A549 (cell line): ENCODE measurements around the gene CEP164. TPM values are rescaled to one million over a fixed set of nuclear protein-coding genes. Genes with fewer than 3 reads are reported as not detected.

Experiments
- ATAC-seq, 2 experiments: fragments of 200-7000 bp in 1 of 2; fragments of >200 bp in 1 of 2; cut with Nextera tagmentation in 1 of 2; cut with Tn5 transposase in 1 of 2; 3 replicates each; pipeline versions ENCODE4 v1.8.0 to v1.9.1; 2018 to 2020; ENCODE audit warnings: mild to moderate bottlenecking in 1 of 2, moderate library complexity in 1 of 2
- CTCF ChIA-PET: fragments of 300-600 bp; sonication (Branson Sonifier 250); formaldehyde crosslinking; extraction: SDS; loops from one replicate; lab custom pipeline; 2021; ENCODE audit warnings: antibody characterized with exemption, inconsistent platforms; lab: Yijun Ruan, JAX
- POLR2A ChIA-PET: fragments of 350-600 bp; formaldehyde crosslinking; extraction: SDS; loops from one replicate; lab custom pipeline; 2021; ENCODE audit warnings: antibody characterized with exemption, inconsistent platforms; lab: Yijun Ruan, JAX
- DNase-seq, 2 experiments: peaks; one replicate each; pipeline versions ENCODE4 v3.0.0 to v3.0.0-alpha.2; 2011 to 2016; ENCODE audit warnings: low read depth in 1 of 2, low spot score in 1 of 2
- FAIRE-seq: peaks from 2 replicates; lab custom pipeline; 2011; peaks lifted over from hg19 to GRCh38; lab: Jason Lieb, UNC
- H3K27ac ChIP-seq, 2 experiments: fragments of >200 bp; sonication (Bioruptor Twin); formaldehyde crosslinking; 3 replicates each; pipeline ENCODE4 v1.5.1; 2016 to 2017
- H3K4me1 ChIP-seq: fragments of >200 bp; sonication (Bioruptor Twin); formaldehyde crosslinking; 3 replicates; pipeline ENCODE4 v1.6.1; 2016
- H3K4me2 ChIP-seq: fragments of >200 bp; sonication (Bioruptor Twin); formaldehyde crosslinking; 3 replicates; pipeline ENCODE4 v1.6.1; 2016
- H3K4me3 ChIP-seq: fragments of >200 bp; sonication (Bioruptor Twin); formaldehyde crosslinking; 3 replicates; pipeline ENCODE4 v1.5.1; 2016
- H3K9me3 ChIP-seq: fragments of >200 bp; sonication (Bioruptor Twin); formaldehyde crosslinking; 3 replicates; pipeline ENCODE4 v1.6.1; 2016
- ATOH8 ChIP-seq: fragments of 250-450 bp; sonication (Bioruptor Pico); IDR thresholded peaks from 2 replicates; pipeline ENCODE4 v1.5.0; 2020; ENCODE audit warnings: low read depth, mild to moderate bottlenecking, moderate library complexity
- BCL3 ChIP-seq: fragments of >200 bp; sonication (Bioruptor Twin); formaldehyde crosslinking; IDR thresholded peaks from 3 replicates; pipeline ENCODE4 v1.6.1; 2016
- BHLHE40 ChIP-seq: IDR thresholded peaks from 2 replicates; pipeline ENCODE4 v1.6.1; 2012; ENCODE audit warnings: low read depth, low read length, inconsistent platforms
- CBX8 ChIP-seq: fragments of 200-600 bp; sonication (generic); IDR thresholded peaks from 2 replicates; pipeline ENCODE4 v1.6.1; 2016
- EHF ChIP-seq: fragments of 250-450 bp; sonication (Bioruptor Pico); IDR thresholded peaks from 2 replicates; pipeline ENCODE4 v1.5.0; 2020; ENCODE audit warnings: mild to moderate bottlenecking
- EHMT2 ChIP-seq: fragments of 200-600 bp; sonication (generic); IDR thresholded peaks from 2 replicates; pipeline ENCODE4 v1.6.1; 2016; ENCODE audit warnings: antibody characterized with exemption, low read depth, mild to moderate bottlenecking, moderate library complexity
- EP300 ChIP-seq, 2 experiments: fragments of >200 bp; sonication (Bioruptor Twin); formaldehyde crosslinking; IDR thresholded peaks; 2 replicates in 1 of 2; 3 replicates in 1 of 2; pipeline ENCODE4 v1.6.1; 2016 to 2017
- FOSL2 ChIP-seq, 2 experiments: fragments of 450-650 bp in 1 of 2; fragments of >200 bp in 1 of 2; sonication (Bioruptor Twin) in 1 of 2; formaldehyde crosslinking; IDR thresholded peaks; 2 replicates each; pipeline versions ENCODE4 v1.5.0 to v1.6.1; 2016 to 2020; ENCODE audit warnings: mild to moderate bottlenecking in 1 of 2, moderate library complexity in 1 of 2
- FOXS1 ChIP-seq: fragments of 250-450 bp; sonication (Bioruptor Pico); IDR thresholded peaks from 2 replicates; pipeline ENCODE4 v1.5.0; 2020; ENCODE audit warnings: mild to moderate bottlenecking, moderate library complexity
- GATA3 ChIP-seq: IDR thresholded peaks from 2 replicates; pipeline ENCODE4 v1.6.1; 2012; ENCODE audit warnings: borderline replicate concordance
- HOXB5 ChIP-seq: fragments of 250-450 bp; sonication (Bioruptor Pico); IDR thresholded peaks from 2 replicates; pipeline ENCODE4 v1.5.0; 2020; ENCODE audit warnings: mild to moderate bottlenecking, moderate library complexity
- KDM5A ChIP-seq: fragments of 200-600 bp; sonication (generic); IDR thresholded peaks from 2 replicates; pipeline ENCODE4 v1.6.1; 2016; ENCODE audit warnings: antibody characterized with exemption, mild to moderate bottlenecking
- MAZ ChIP-seq: fragments of 150-350 bp; IDR thresholded peaks from 2 replicates; pipeline ENCODE4 v1.6.1; 2014; ENCODE audit warnings: antibody characterized with exemption, low read depth, low read length, borderline replicate concordance
- MYC ChIP-seq: IDR thresholded peaks from 2 replicates; pipeline ENCODE4 v1.6.1; 2012; ENCODE audit warnings: mild to moderate bottlenecking, inconsistent platforms, low read length, improper control_type of control experiment, borderline replicate concordance
- NFE2L2 ChIP-seq: fragments of 150-350 bp; conservative IDR thresholded peaks from 2 replicates; pipeline ENCODE4 v1.6.1; 2014; ENCODE audit warnings: low read length
- PHF8 ChIP-seq: fragments of 200-600 bp; sonication (generic); IDR thresholded peaks from 2 replicates; pipeline ENCODE4 v1.6.1; 2016; ENCODE audit warnings: low read depth, mild to moderate bottlenecking, antibody characterized with exemption, moderate library complexity, borderline replicate concordance
- POLR2AphosphoS2 ChIP-seq: conservative IDR thresholded peaks from 2 replicates; pipeline ENCODE4 v1.6.1; 2012; ENCODE audit warnings: low read length, improper control_type of control experiment, inconsistent platforms
- RAD21 ChIP-seq, 2 experiments: fragments of >200 bp in 1 of 2; sonication (Bioruptor Twin) in 1 of 2; formaldehyde crosslinking in 1 of 2; IDR thresholded peaks in 1 of 2; conservative IDR thresholded peaks in 1 of 2; 2 replicates in 1 of 2; 3 replicates in 1 of 2; pipeline ENCODE4 v1.6.1; 2012 to 2018; ENCODE audit warnings: inconsistent platforms in 1 of 2
- RARB ChIP-seq: fragments of 250-450 bp; sonication (Bioruptor Pico); IDR thresholded peaks from 2 replicates; pipeline ENCODE4 v1.8.0; 2021; ENCODE audit warnings: mild to moderate bottlenecking, moderate library complexity
- RNF2 ChIP-seq: fragments of 200-600 bp; sonication (generic); IDR thresholded peaks from 2 replicates; pipeline ENCODE4 v1.6.1; 2016; ENCODE audit warnings: low read depth, mild to moderate bottlenecking, antibody characterized with exemption, moderate library complexity, borderline replicate concordance
- SREBF2 ChIP-seq: fragments of 450-650 bp; IDR thresholded peaks from 2 replicates; pipeline ENCODE4 v1.6.1; 2014; ENCODE audit warnings: mild to moderate bottlenecking, moderate library complexity
- TP53 ChIP-seq: fragments of 250-450 bp; sonication (Bioruptor Pico); IDR thresholded peaks from 2 replicates; pipeline ENCODE4 v1.5.0; 2021; ENCODE audit warnings: mild to moderate bottlenecking, moderate library complexity
- ZC3H11A ChIP-seq: fragments of 450-650 bp; IDR thresholded peaks from 2 replicates; pipeline ENCODE4 v1.6.1; 2014; ENCODE audit warnings: antibody characterized with exemption, mild to moderate bottlenecking
- ZFP36 ChIP-seq: fragments of 450-650 bp; IDR thresholded peaks from 2 replicates; pipeline ENCODE4 v1.6.1; 2014; ENCODE audit warnings: borderline replicate concordance; ENCODE audit not compliant: partially characterized antibody
- WGBS: methylation state at CpG from one replicate; pipeline ENCODE4 v1.1.6; 2017; ENCODE audit errors: missing lambda C conversion rate; 5-methylcytosine and 5-hydroxymethylcytosine counted together
- polyA plus RNA-seq, 4 experiments: library from polyadenylated mRNA; depleted of rRNA in 3 of 4; stranded (reverse); fragments of >200 nt; fragmentation: RNase III in 1 of 4; extraction: RNeasy Plus Mini Kit Qiagen cat#74134 plus additional on column Dnase treatment in 1 of 4; gene quantifications; 2 replicates in 3 of 4; 3 replicates in 1 of 4; pipeline ENCODE4 v1.2.3, GENCODE V29; 2011 to 2017
- TF ChIP-seq, protein P1 (sequence below): fragments of >200 bp; sonication (Bioruptor Twin); formaldehyde crosslinking; IDR thresholded peaks from 2 replicates; pipeline ENCODE4 v1.6.1; 2016
- TF ChIP-seq, protein P2 (sequence below): IDR thresholded peaks from 2 replicates; pipeline ENCODE4 v1.6.1; 2012

The CEP164 gene
- polyA plus RNA-seq, 2 of the 4 experiments (the other 2 are of a cell fraction): 17.4 to 19.6 TPM

DNA sequence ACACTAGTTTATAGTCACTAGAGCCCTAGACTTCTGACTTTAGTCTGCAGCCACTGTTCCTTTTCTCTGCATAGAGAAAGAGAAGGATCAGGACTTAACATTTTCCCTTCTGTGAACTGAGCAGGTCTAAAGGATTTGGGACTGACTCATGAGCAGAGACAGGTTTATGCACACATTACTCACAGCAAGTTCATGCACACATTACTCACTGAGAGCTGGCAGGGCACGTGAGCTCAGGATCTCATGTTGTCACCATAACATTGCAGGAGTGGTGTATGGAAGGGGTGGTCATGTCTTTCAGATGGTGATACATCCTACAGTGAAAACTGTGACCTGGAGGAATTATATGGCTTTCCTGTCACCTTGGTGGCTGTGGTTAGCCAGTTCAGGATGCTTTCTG, 56.4 kb downstream of the CEP164 start:
- FAIRE-seq: no peak
- peak; percentile 23 to 31 for DNase-seq
- H3K27ac ChIP-seq: no peak overlapping the region
- H3K4me1 ChIP-seq: no peaks in the 10 kb centered on the region
- POLR2A ChIA-PET: no interaction called here
- TF ChIP-seq GATA3 (no peak), FOSL2 (IDR thresholded peaks at IDR 0.05) (no peak), FOSL2 (CRISPR knock-in tag; IDR thresholded peaks at IDR 0.05) (0 out of 2 replicates have a peak, but pooled peaks have one; percentile 32), BHLHE40 (peak; percentile 50; the same call in 1 of the 2 replicates)
- TF ChIP-seq, all 56 proteins: peak for 2
- no peak overlapping the region for H3K4me3 ChIP-seq
- CTCF ChIA-PET: interaction anchor here (1.6 kb wide), 1 partner anchor 460 kb away, joined by 3 read pairs; no protein-coding TSS in a partner anchor
- H3K4me2 ChIP-seq: no peak overlapping the region
- peak; percentile 76 to 86 for ATAC-seq
- 20% methylated on average over 1 of the region's 1 CpG for WGBS
- H3K9me3 ChIP-seq: no peaks in the 10 kb centered on the region

GRCh38 chr11:117385471-117385870, 57.8 kb downstream of the CEP164 start:
- no peak for DNase-seq
- CTCF ChIA-PET: interaction anchor here (1.0 kb wide), 1 partner anchor 8 kb away, joined by 3 read pairs; no protein-coding TSS in a partner anchor
- no peak for TF ChIP-seq HOXB5 (CRISPR knock-in tag)
- no peak for TF ChIP-seq TP53
- TF ChIP-seq SREBF2: no peak
- TF ChIP-seq RNF2: no peak
- TF ChIP-seq, all 56 proteins: peak for 0
- ATAC-seq (no peak), FAIRE-seq (no peak)
- no peak overlapping the region for H3K4me2 ChIP-seq
- POLR2A ChIA-PET: no interaction called here
- no peak overlapping the region for H3K4me3 ChIP-seq
- 91% methylated on average over 3 of the region's 3 CpGs for WGBS
- H3K9me3 ChIP-seq: no peaks in the 10 kb centered on the region
- no peaks in the 10 kb centered on the region for H3K4me1 ChIP-seq
- H3K27ac ChIP-seq: no peak overlapping the region

DNA sequence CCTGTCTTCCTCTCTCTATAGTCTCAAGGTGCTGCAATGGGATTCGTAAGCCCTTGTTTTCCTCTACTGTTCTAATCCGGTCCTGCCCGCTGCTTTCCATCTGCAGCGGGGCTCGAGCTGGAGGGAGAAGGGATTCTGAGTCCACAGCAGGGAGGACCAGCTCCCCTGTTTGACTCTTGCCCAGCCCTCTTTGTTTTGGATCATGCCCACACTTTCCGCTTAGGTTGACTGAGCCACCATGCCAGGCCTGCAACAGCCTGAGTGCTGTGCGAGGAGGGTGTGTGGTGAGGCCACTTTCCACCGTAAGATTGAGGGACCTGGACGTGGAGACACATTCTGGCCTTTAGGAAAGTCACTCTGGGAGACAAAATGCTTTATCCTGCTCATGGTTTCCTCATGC, 58.3 kb downstream of the CEP164 start:
- Histone ChIP-seq H3K4me1 (no peaks in the 10 kb centered on the region), H3K4me2 (no peak overlapping the region)
- no peak for TF ChIP-seq ZC3H11A
- no peak for TF ChIP-seq MYC
- no peak for TF ChIP-seq BCL3
- TF ChIP-seq, all 56 proteins: peak for 0
- WGBS: 96% methylated on average over 9 of the region's 9 CpGs
- no peak for ATAC-seq
- no peak for FAIRE-seq
- H3K4me3 ChIP-seq: no peak overlapping the region
- no peak for DNase-seq
- ChIA-PET POLR2A (no interaction called here), CTCF (interaction anchor here (1.0 kb wide), 1 partner anchor 8 kb away, joined by 3 read pairs; no protein-coding TSS in a partner anchor)
- no peak overlapping the region for H3K27ac ChIP-seq
- no peaks in the 10 kb centered on the region for H3K9me3 ChIP-seq

DNA sequence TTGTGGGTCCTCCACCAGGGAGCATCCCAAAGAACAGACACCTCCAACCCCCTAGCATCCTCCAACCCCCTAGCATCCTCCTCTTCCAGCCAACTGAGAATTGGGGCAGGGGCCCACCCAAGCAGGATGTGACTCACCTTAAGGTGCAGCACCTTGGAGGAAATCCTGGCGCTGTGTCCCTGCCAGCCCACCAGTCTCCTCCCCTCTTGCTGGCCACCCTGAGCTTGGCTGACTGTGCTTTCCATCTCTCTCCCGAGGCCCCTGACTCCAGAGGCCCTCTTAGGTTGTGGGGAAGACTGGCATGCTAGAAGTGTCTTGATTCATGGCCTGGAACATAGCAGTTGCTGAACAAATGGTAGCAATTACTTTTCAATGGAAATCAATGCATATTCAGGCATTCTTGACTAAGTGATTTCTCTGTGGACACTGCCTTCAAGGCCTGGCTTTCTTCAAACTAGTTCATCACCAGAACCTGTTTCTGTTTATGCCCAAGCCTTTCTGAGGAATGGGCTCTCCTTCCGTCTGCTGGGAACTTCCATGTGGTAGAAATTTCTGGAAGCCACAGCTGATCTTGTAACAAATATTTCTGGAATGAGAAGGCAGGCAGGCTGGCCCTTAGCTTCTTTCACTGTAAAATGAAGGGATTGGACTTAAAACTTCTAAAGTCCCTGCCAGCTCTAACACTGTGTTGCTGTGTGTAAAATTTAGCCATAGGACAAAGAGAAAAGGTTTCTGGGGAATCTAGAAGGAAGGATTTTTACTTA, 60.5 kb downstream of the CEP164 start:
- Histone ChIP-seq H3K4me2 (no peak overlapping the region), H3K4me1 (no peaks in the 10 kb centered on the region), H3K27ac (no peak overlapping the region), H3K9me3 (no peaks in the 10 kb centered on the region), H3K4me3 (no peak overlapping the region)
- no peak for ATAC-seq
- no peak for FAIRE-seq
- no peak for DNase-seq
- 96% methylated on average over 2 of the region's 3 CpGs for WGBS
- POLR2A ChIA-PET: no interaction called here
- no peak for TF ChIP-seq FOSL2 (IDR thresholded peaks at IDR 0.05)
- no peak for TF ChIP-seq FOSL2 (CRISPR knock-in tag; IDR thresholded peaks at IDR 0.05)
- TF ChIP-seq EP300 (IDR thresholded peaks at IDR 0.05): no peak
- TF ChIP-seq RARB (CRISPR knock-in tag): no peak
- TF ChIP-seq TP53: no peak
- no peak for TF ChIP-seq MAZ
- TF ChIP-seq EHF: no peak
- TF ChIP-seq RNF2: no peak
- TF ChIP-seq, protein P1, sequence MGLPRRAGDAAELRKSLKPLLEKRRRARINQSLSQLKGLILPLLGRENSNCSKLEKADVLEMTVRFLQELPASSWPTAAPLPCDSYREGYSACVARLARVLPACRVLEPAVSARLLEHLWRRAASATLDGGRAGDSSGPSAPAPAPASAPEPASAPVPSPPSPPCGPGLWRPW: no peak
- TF ChIP-seq POLR2AphosphoS2: no peak
- TF ChIP-seq NFE2L2: no peak
- no peak for TF ChIP-seq EHMT2
- TF ChIP-seq, protein P2, sequence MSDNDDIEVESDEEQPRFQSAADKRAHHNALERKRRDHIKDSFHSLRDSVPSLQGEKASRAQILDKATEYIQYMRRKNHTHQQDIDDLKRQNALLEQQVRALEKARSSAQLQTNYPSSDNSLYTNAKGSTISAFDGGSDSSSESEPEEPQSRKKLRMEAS: no peak
- TF ChIP-seq RAD21 (conservative IDR thresholded peaks at IDR 0.05 in 1 of 2, IDR thresholded peaks at IDR 0.05 in 1 of 2): no peak
- no peak for TF ChIP-seq CBX8
- no peak for TF ChIP-seq ZFP36
- no peak for TF ChIP-seq KDM5A
- no peak for TF ChIP-seq ATOH8 (CRISPR knock-in tag)
- no peak for TF ChIP-seq HOXB5 (CRISPR knock-in tag)
- TF ChIP-seq PHF8: no peak
- TF ChIP-seq FOXS1: no peak
- CTCF ChIA-PET: no interaction called here
